HepG2 (cell line): ENCODE results near the gene NME2. TPM values are rescaled to one million over a fixed set of nuclear protein-coding genes. Genes with fewer than 3 reads are reported as not detected.

Source experiments
- ATF2 ChIP-seq: sonication (generic); formaldehyde crosslinking; IDR thresholded peaks from 2 replicates; pipeline ENCODE4 v1.4.0; 2020; ENCODE audit warnings: missing genetic modification reagents
- BCL6 ChIP-seq: IDR thresholded peaks from 2 replicates; pipeline ENCODE4 v1.6.1; 2016; ENCODE audit warnings: missing genetic modification reagents, missing compliant biosample characterization
- DBP ChIP-seq: sonication (generic); formaldehyde crosslinking; IDR thresholded peaks from 2 replicates; pipeline ENCODE4 v1.4.0; 2020; ENCODE audit warnings: missing genetic modification reagents; ENCODE audit errors: not compliant biosample characterization
- FOXM1 ChIP-seq: sonication (generic); formaldehyde crosslinking; IDR thresholded peaks from 2 replicates; pipeline ENCODE4 v1.5.0; 2020; ENCODE audit warnings: missing genetic modification reagents
- GATAD1 ChIP-seq: IDR thresholded peaks from 2 replicates; pipeline ENCODE4 v1.6.1; 2016; ENCODE audit warnings: missing genetic modification reagents, missing compliant biosample characterization
- HCFC1 ChIP-seq: fragments of 150-350 bp; IDR thresholded peaks from 2 replicates; pipeline ENCODE4 v1.6.1; 2014; ENCODE audit warnings: low read depth, low read length
- HMGA1 ChIP-seq: sonication (generic); formaldehyde crosslinking; conservative IDR thresholded peaks from 2 replicates; pipeline ENCODE4 v1.4.0; 2020; ENCODE audit warnings: missing genetic modification reagents
- HNRNPUL1 ChIP-seq: fragments of 200-400 bp; formaldehyde crosslinking; IDR thresholded peaks from 2 replicates; pipeline ENCODE4 v1.6.1; 2017; ENCODE audit warnings: low read depth, mild to moderate bottlenecking, low read length, moderate library complexity
- MAZ ChIP-seq, 2 experiments: sonication (generic) in 1 of 2; formaldehyde crosslinking in 1 of 2; IDR thresholded peaks; 2 replicates each; pipeline versions ENCODE4 v1.5.0 to v1.6.1; 2012 to 2020; ENCODE audit warnings: low read depth in 2 of 2, mild to moderate bottlenecking in 2 of 2, borderline replicate concordance in 1 of 2, improper control_type of control experiment in 1 of 2, low read length in 1 of 2, missing genetic modification reagents in 1 of 2, moderate library complexity in 1 of 2
- MTF2 ChIP-seq: sonication (generic); formaldehyde crosslinking; IDR thresholded peaks from 2 replicates; pipeline ENCODE4 v1.5.0; 2020; ENCODE audit warnings: missing genetic modification reagents, borderline replicate concordance
- NBN ChIP-seq: fragments of 450-650 bp; conservative IDR thresholded peaks from 2 replicates; pipeline ENCODE4 v1.6.1; 2017
- NR2F2 ChIP-seq: IDR thresholded peaks from 2 replicates; pipeline ENCODE4 v1.6.1; 2012; ENCODE audit warnings: low read depth, inconsistent platforms, borderline replicate concordance
- REL ChIP-seq: sonication (generic); formaldehyde crosslinking; conservative IDR thresholded peaks from 2 replicates; pipeline ENCODE4 v1.8.0; 2022; ENCODE audit warnings: mild to moderate bottlenecking, missing genetic modification reagents, moderate library complexity
- RXRA ChIP-seq: sonication (generic); formaldehyde crosslinking; IDR thresholded peaks from 2 replicates; pipeline ENCODE4 v1.5.1; 2020; ENCODE audit warnings: missing genetic modification reagents
- SALL1 ChIP-seq: sonication (generic); formaldehyde crosslinking; IDR thresholded peaks from 2 replicates; pipeline ENCODE4 v1.8.0; 2022; ENCODE audit warnings: mild to moderate bottlenecking, missing genetic modification reagents
- SP2 ChIP-seq: sonication (generic); formaldehyde crosslinking; IDR thresholded peaks from 2 replicates; pipeline ENCODE4 v1.5.1; 2020; ENCODE audit warnings: mild to moderate bottlenecking, missing genetic modification reagents
- SSRP1 ChIP-seq: IDR thresholded peaks from 2 replicates; pipeline ENCODE4 v1.6.1; 2016; ENCODE audit warnings: control low read depth
- THAP8 ChIP-seq: sonication (generic); formaldehyde crosslinking; IDR thresholded peaks from 2 replicates; pipeline ENCODE4 v1.5.1; 2020; ENCODE audit warnings: missing genetic modification reagents, mild to moderate bottlenecking, borderline replicate concordance
- ZBTB21 ChIP-seq: sonication (generic); formaldehyde crosslinking; IDR thresholded peaks from 2 replicates; pipeline ENCODE4 v1.4.0; 2020; ENCODE audit warnings: missing genetic modification reagents
- ZBTB3 ChIP-seq: sonication (generic); formaldehyde crosslinking; IDR thresholded peaks from 2 replicates; pipeline ENCODE4 v1.4.0; 2020; ENCODE audit warnings: low read depth, mild to moderate bottlenecking, moderate library complexity, missing genetic modification reagents, borderline replicate concordance
- ZBTB43 ChIP-seq: sonication (generic); formaldehyde crosslinking; conservative IDR thresholded peaks from 2 replicates; pipeline ENCODE4 v1.4.0; 2020; ENCODE audit warnings: missing genetic modification reagents
- ZNF234 ChIP-seq: sonication (generic); formaldehyde crosslinking; conservative IDR thresholded peaks from 2 replicates; pipeline ENCODE4 v1.5.1; 2020; ENCODE audit warnings: mild to moderate bottlenecking, missing genetic modification reagents
- ZNF343 ChIP-seq: sonication (generic); formaldehyde crosslinking; IDR thresholded peaks from 2 replicates; pipeline ENCODE4 v1.4.0; 2020; ENCODE audit warnings: mild to moderate bottlenecking, missing genetic modification reagents
- ZNF382 ChIP-seq: sonication (generic); formaldehyde crosslinking; IDR thresholded peaks from 2 replicates; pipeline ENCODE4 v1.5.0; 2020; ENCODE audit warnings: missing genetic modification reagents, mild to moderate bottlenecking, borderline replicate concordance
- ZNF446 ChIP-seq: sonication (generic); formaldehyde crosslinking; IDR thresholded peaks from 2 replicates; pipeline ENCODE4 v1.5.0; 2020; ENCODE audit warnings: mild to moderate bottlenecking, missing genetic modification reagents
- ZNF629 ChIP-seq: sonication (generic); formaldehyde crosslinking; conservative IDR thresholded peaks from 2 replicates; pipeline ENCODE4 v1.5.0; 2020; ENCODE audit warnings: missing genetic modification reagents
- ZNF761 ChIP-seq: sonication (generic); formaldehyde crosslinking; conservative IDR thresholded peaks from 2 replicates; pipeline ENCODE4 v1.4.0; 2020; ENCODE audit warnings: mild to moderate bottlenecking, missing genetic modification reagents
- polyA plus RNA-seq, 8 experiments: library from polyadenylated mRNA; depleted of rRNA in 3 of 8; stranded (reverse) in 7 of 8; unstranded in 1 of 8; fragments of >200 nt; fragmentation: Illumina TruSeq in 4 of 8; extraction: Trizol in 4 of 8; gene quantifications; 2 replicates each; pipeline versions ENCODE4 v1.2.1 to v1.2.3, GENCODE V29; 2011 to 2016; ENCODE audit warnings: low read depth in 4 of 8, missing spikeins in 1 of 8, mixed read lengths in 1 of 8; ENCODE audit not compliant: insufficient read depth in 1 of 8
- total RNA-seq, 5 experiments: library from RNA; depleted of rRNA; stranded (reverse); fragments of >200 nt; fragmentation: Illumina TruSeq; extraction: Trizol; gene quantifications; 2 replicates each; pipeline ENCODE4 v1.2.3, GENCODE V29; 2016; ENCODE audit warnings: low read depth in 1 of 5

The NME2 gene
- total and polyA plus RNA-seq, 2 of the 13 experiments (the other 11 are each of a cell fraction or from before 2014, with no cell fraction given) = 790 to 1,213 TPM

GRCh38 chr17:51118330-51119195 is 47.6 kb upstream of the NME2 start (continued):
- TF ChIP-seq ZBTB43 (CRISPR knock-in tag) (no peak), SSRP1 (CRISPR knock-in tag) (no peak), ZNF343 (CRISPR knock-in tag) (no peak), DBP (CRISPR knock-in tag) (peak; percentile 44), ZNF234 (CRISPR knock-in tag) (no peak), ZNF446 (no peak), HMGA1 (no peak), NBN (no peak), ATF2 (CRISPR knock-in tag) (no peak), NR2F2 (peak; percentile 51), GATAD1 (CRISPR knock-in tag) (no peak), MTF2 (no peak), MAZ (IDR thresholded peaks at IDR 0.05; ENCODE audit: borderline replicate concordance, low read depth, low read length) (no peak), MAZ (CRISPR knock-in tag; IDR thresholded peaks at IDR 0.05; ENCODE audit: low read depth) (no peak), RXRA (CRISPR knock-in tag) (peak; percentile 15; the same call in 1 of the 2 replicates), THAP8 (CRISPR knock-in tag) (no peak), REL (no peak), SP2 (CRISPR knock-in tag) (no peak), ZBTB3 (no peak), FOXM1 (CRISPR knock-in tag) (no peak), BCL6 (CRISPR knock-in tag) (0 out of 2 replicates have a peak, but pooled peaks have one; percentile 27), ZBTB21 (CRISPR knock-in tag) (no peak), ZNF382 (CRISPR knock-in tag) (no peak), SALL1 (CRISPR knock-in tag) (0 out of 2 replicates have a peak, but pooled peaks have one; percentile 16), HCFC1 (no peak), ZNF629 (CRISPR knock-in tag) (no peak), HNRNPUL1 (no peak), ZNF761 (no peak)
